Endothelial cell of umbilical vein (primary cell): ENCODE data around the gene MICA. TPM values are rescaled to one million over a fixed set of nuclear protein-coding genes. Genes with fewer than 3 reads are reported as not detected.

Experiments
- BruUV-seq: library from RNA; stranded (reverse); fragments of 400-500 nt; replicated peaks from 2 replicates; lab custom pipeline; 2021; lab: Mats Ljungman, UMichigan
- CTCF ChIA-PET: fragments of 300-600, 350-600 bp; sonication (Branson Sonifier 250); formaldehyde crosslinking; loops from one replicate; lab custom pipeline; 2021; ENCODE audit warnings: antibody characterized with exemption, inconsistent platforms; lab: Charles Lee
- POLR2A ChIA-PET: fragments of 300-600, 350-600 bp; sonication (Branson Sonifier 250); formaldehyde crosslinking; loops from one replicate; lab custom pipeline; 2021; ENCODE audit warnings: antibody characterized with exemption, inconsistent platforms; lab: Charles Lee
- DNase-seq: peaks from one replicate; pipeline ENCODE4 v3.0.0-alpha.2; 2011; ENCODE audit warnings: low read depth, low spot score
- FAIRE-seq: peaks from 2 replicates; lab custom pipeline; 2011; peaks lifted over from hg19 to GRCh38; lab: Jason Lieb, UNC
- H2AFZ ChIP-seq: 2 replicates; pipeline ENCODE4 v1.6.0; 2012; ENCODE audit warnings: low read depth, low read length, control low read depth, inconsistent platforms
- H3K27ac ChIP-seq: 2 replicates; pipeline ENCODE4 v1.5.1; 2011; ENCODE audit warnings: low read depth, mild to moderate bottlenecking, control low read depth, low read length, moderate library complexity; ENCODE audit not compliant: insufficient read depth
- H3K27me3 ChIP-seq, 2 experiments: 2 replicates each; pipeline versions ENCODE4 v1.6.0 to v1.6.1; 2011; ENCODE audit warnings: low read length in 2 of 2, mixed read lengths in 1 of 2; ENCODE audit not compliant: control insufficient read depth in 2 of 2, insufficient read depth in 2 of 2
- H3K36me3 ChIP-seq, 2 experiments: 2 replicates in 1 of 2; 3 replicates in 1 of 2; pipeline ENCODE4 v1.5.1; 2011; ENCODE audit warnings: low read length in 2 of 2, mild to moderate bottlenecking in 1 of 2, moderate library complexity in 1 of 2; ENCODE audit not compliant: control insufficient read depth in 2 of 2, insufficient read depth in 2 of 2; ENCODE audit errors: extremely low read depth in 1 of 2
- H3K4me1 ChIP-seq: 3 replicates; pipeline ENCODE4 v1.5.1; 2011; ENCODE audit warnings: mild to moderate bottlenecking, low read length; ENCODE audit not compliant: control insufficient read depth, insufficient read depth; ENCODE audit errors: extremely low read depth
- H3K4me2 ChIP-seq: 2 replicates; pipeline ENCODE4 v1.6.1; 2011; ENCODE audit warnings: low read length, control low read depth, mixed read lengths; ENCODE audit not compliant: insufficient read depth
- H3K4me3 ChIP-seq, 3 experiments: fragments of 200-600 bp in 1 of 3; sonication (generic), shearing (Covaris generic) in 1 of 3; replicated peaks in 1 of 3; 2 replicates each; pipeline ENCODE4 v1.5.1; 2011 to 2016; ENCODE audit warnings: control low read depth in 3 of 3, low read length in 3 of 3, mild to moderate bottlenecking in 2 of 3, inconsistent platforms in 1 of 3, low read depth in 1 of 3, moderate library complexity in 1 of 3; ENCODE audit not compliant: insufficient read depth in 1 of 3
- H3K79me2 ChIP-seq: 2 replicates; pipeline ENCODE4 v1.6.0; 2012; ENCODE audit warnings: low read length, inconsistent platforms; ENCODE audit not compliant: control insufficient read depth, insufficient read depth
- H3K9ac ChIP-seq: replicated peaks from 2 replicates; pipeline ENCODE3; 2011; ENCODE audit warnings: low read length, control low read depth; ENCODE audit not compliant: insufficient read depth; ENCODE audit errors: extremely low read depth
- H3K9me1 ChIP-seq: replicated peaks from 3 replicates; pipeline ENCODE4 v1.6.0; 2011; ENCODE audit warnings: mild to moderate bottlenecking, low read length; ENCODE audit not compliant: control insufficient read depth, insufficient read depth; ENCODE audit errors: extremely low read depth
- H3K9me3 ChIP-seq: replicated peaks from 2 replicates; pipeline ENCODE4 v1.5.1; 2012; ENCODE audit warnings: low read length, inconsistent platforms; ENCODE audit not compliant: control insufficient read depth, insufficient read depth
- H4K20me1 ChIP-seq: replicated peaks from 2 replicates; pipeline ENCODE3; 2011; ENCODE audit warnings: mild to moderate bottlenecking, low read length; ENCODE audit not compliant: control insufficient read depth, insufficient read depth; ENCODE audit errors: extremely low read depth
- EZH2 ChIP-seq: IDR thresholded peaks from 2 replicates; pipeline ENCODE4 v1.6.1; 2012; ENCODE audit warnings: borderline replicate concordance, low read depth, mild to moderate bottlenecking, moderate library complexity, low read length, inconsistent platforms; ENCODE audit not compliant: severe bottlenecking
- FOS ChIP-seq: IDR thresholded peaks from 2 replicates; pipeline ENCODE4 v1.6.1; 2011; ENCODE audit warnings: mild to moderate bottlenecking, low read length, moderate library complexity, borderline replicate concordance; ENCODE audit not compliant: insufficient read depth
- GATA2 ChIP-seq: IDR thresholded peaks from 2 replicates; pipeline ENCODE4 v1.7.0; 2011; ENCODE audit warnings: low read depth, mild to moderate bottlenecking, moderate library complexity, mixed read lengths, low read length; ENCODE audit not compliant: insufficient read length, insufficient read depth
- JUN ChIP-seq: IDR thresholded peaks from 2 replicates; pipeline ENCODE4 v1.6.1; 2011; ENCODE audit warnings: borderline replicate concordance, low read depth; ENCODE audit not compliant: insufficient read length, insufficient read depth
- MAX ChIP-seq: IDR thresholded peaks from 2 replicates; pipeline ENCODE4 v1.6.1; 2011; ENCODE audit not compliant: insufficient read depth, insufficient read length
- MYC ChIP-seq: IDR thresholded peaks from one replicate; pipeline ENCODE4 v1.6.1; 2011; ENCODE audit warnings: mild to moderate bottlenecking, low read depth, low read length
- POLR2A ChIP-seq: IDR thresholded peaks from 2 replicates; pipeline ENCODE4 v1.6.1; 2012; ENCODE audit warnings: low read depth, mild to moderate bottlenecking, control low read depth, low read length
- POLR2AphosphoS5 ChIP-seq: IDR thresholded peaks from 2 replicates; pipeline ENCODE4 v1.6.1; 2012; ENCODE audit warnings: low read depth, mild to moderate bottlenecking, control low read depth, low read length, moderate library complexity; ENCODE audit not compliant: insufficient read depth
- dilution Hi-C: fragments of 300-500 bp; cut with MboI; formaldehyde crosslinking; loops from one replicate; pipeline ENCODE4 v1.15.0; 2019; ENCODE audit warnings: low sequenced_read_pairs; ENCODE audit not compliant: extremely low pct_ligation_motif_present
- intact Hi-C: fragments of 100-400 bp; cut with micrococcal nuclease; formaldehyde crosslinking; loops from one replicate; pipeline ENCODE4 v1.10.0; 2022
- polyA plus RNA-seq, 4 experiments: library from polyadenylated mRNA; depleted of rRNA in 3 of 4; stranded (reverse) in 3 of 4; unstranded in 1 of 4; fragments of >200 nt; gene quantifications; 2 replicates each; pipeline versions ENCODE4 v1.2.1 to v1.2.3, GENCODE V29; 2011 to 2012; ENCODE audit warnings: missing spikeins in 1 of 4
- total RNA-seq: library from RNA; stranded (reverse); gene quantifications from 2 replicates; pipeline ENCODE4 v1.2.3, GENCODE V29; 2021
- TF ChIP-seq, protein P1 (sequence below), 2 donors: IDR thresholded peaks; 1 replicate in 1 of 2; 2 replicates in 1 of 2; pipeline ENCODE4 v1.5.1; 2011; ENCODE audit warnings: low read length in 2 of 2, mild to moderate bottlenecking in 2 of 2, moderate library complexity in 2 of 2, control low read depth in 1 of 2, inconsistent platforms in 1 of 2, low read depth in 1 of 2; ENCODE audit not compliant: insufficient read depth in 1 of 2; ENCODE audit errors: extremely low read depth in 1 of 2

The MICA gene
- total and polyA plus RNA-seq, 2 donors (not counting 3 experiments of a cell fraction or from before 2014, with no cell fraction given): 42.5 to 99.3 TPM

- H3K4me2 ChIP-seq: no peak overlapping the region
- POLR2A ChIA-PET: no interaction called here
- no peaks in the 10 kb centered on the region for H3K27me3 ChIP-seq
- no peak for DNase-seq
- no TSS peak for BruUV-seq
- peaks cover 22% of the 10 kb centered on the region for H3K79me2 ChIP-seq
- no peaks in the 10 kb centered on the region for H3K9me3 ChIP-seq
- H2AFZ ChIP-seq: no peak overlapping the region
- CTCF ChIA-PET: interaction anchor here (0.7 to 5.7 kb wide), 6 partner anchors 18 to 153 kb away, joined by 3 to 84 read pairs (median 4); no protein-coding TSS in a partner anchor
- H3K4me1 ChIP-seq: peaks cover 31% of the 10 kb centered on the region
- no peaks in the 10 kb centered on the region for H3K36me3 ChIP-seq
- H3K27ac ChIP-seq: no peak overlapping the region
- H3K9me1 ChIP-seq: no peaks in the 10 kb centered on the region
- no peak overlapping the region for H3K4me3 ChIP-seq
- no peak for FAIRE-seq
- intact Hi-C loops: no loop called here
- dilution Hi-C loops: no loop called here
- no peaks in the 10 kb centered on the region for H4K20me1 ChIP-seq
- H3K9ac ChIP-seq: no peak overlapping the region
- TF ChIP-seq JUN (no peak), POLR2AphosphoS5 (no peak), GATA2 (no peak), FOS (no peak), EZH2 (no peak), POLR2A (no peak), MYC (no peak), MAX (no peak)
- TF ChIP-seq, protein P1, sequence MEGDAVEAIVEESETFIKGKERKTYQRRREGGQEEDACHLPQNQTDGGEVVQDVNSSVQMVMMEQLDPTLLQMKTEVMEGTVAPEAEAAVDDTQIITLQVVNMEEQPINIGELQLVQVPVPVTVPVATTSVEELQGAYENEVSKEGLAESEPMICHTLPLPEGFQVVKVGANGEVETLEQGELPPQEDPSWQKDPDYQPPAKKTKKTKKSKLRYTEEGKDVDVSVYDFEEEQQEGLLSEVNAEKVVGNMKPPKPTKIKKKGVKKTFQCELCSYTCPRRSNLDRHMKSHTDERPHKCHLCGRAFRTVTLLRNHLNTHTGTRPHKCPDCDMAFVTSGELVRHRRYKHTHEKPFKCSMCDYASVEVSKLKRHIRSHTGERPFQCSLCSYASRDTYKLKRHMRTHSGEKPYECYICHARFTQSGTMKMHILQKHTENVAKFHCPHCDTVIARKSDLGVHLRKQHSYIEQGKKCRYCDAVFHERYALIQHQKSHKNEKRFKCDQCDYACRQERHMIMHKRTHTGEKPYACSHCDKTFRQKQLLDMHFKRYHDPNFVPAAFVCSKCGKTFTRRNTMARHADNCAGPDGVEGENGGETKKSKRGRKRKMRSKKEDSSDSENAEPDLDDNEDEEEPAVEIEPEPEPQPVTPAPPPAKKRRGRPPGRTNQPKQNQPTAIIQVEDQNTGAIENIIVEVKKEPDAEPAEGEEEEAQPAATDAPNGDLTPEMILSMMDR (IDR thresholded peaks at IDR 0.05; ENCODE audit: extremely low read depth in 1 of 2, insufficient read depth in 1 of 2, low read depth in 1 of 2, low read length in 2 of 2): no peak
Measured at GRCh38 chr6:31397901-31398525, 5.4 kb upstream of the MICA start.
